ENCODE data around the gene MEIS1. TPM values are rescaled to one million over a fixed set of nuclear protein-coding genes. Genes with fewer than 3 reads are reported as not detected.

MEIS1 gene
- total and polyA plus RNA-seq, 2 experiments from 2014 or later, result 0.16 to 0.28 TPM

DNA sequence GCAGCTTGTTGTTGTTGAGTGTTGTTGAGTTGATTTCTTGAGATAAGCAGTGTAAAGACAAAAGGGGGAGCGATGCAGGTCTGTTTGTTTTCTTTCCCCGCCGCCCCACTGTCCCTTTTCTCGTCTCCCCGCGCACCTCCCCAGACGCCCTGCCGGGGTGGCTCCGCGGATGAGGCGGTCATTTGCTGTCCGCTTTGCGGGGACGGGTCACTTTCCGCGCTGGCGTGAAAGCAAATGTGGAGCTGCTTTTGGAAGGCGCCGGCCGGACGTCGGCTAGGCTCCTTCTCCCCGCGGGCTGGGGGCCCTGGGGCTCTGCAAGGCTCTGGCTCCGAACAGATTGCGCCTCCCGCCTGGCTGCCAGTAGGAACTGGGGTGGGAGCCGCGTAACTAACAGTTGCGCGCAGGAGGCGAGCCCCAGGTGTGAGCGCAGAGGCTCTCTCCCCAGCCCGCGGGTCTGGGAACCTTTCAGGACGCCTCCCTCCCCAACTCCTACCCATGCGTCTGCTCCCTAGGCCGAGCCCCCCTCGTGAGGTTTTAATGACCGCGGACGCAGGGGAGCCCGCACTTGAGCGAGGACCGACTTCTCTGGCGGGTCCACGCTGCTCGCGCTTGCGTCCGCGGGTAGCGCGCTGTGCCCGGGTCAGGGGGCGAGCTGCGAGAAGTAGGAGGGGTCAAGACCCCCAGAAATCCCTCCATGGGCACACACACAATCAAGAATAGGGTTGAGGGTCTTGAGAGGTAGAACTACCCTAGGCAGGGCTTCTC, 146.6 kb downstream of the MEIS1 start:
- Mint-ChIP-seq H3K4me1 (peaks cover 25% of the 10 kb centered on the region), H3K9me3 (peaks cover 4% of the 10 kb centered on the region; the same call in 2 of the 3 replicates), H3K27ac (no peak overlapping the region), H3K4me3 (no peak overlapping the region; the same call in 2 of the 3 replicates), H3K36me3 (ENCODE audit: low read depth) (no peaks in the 10 kb centered on the region), H3K27me3 (ENCODE audit: insufficient read depth, low read depth, poor library complexity) (no peaks in the 10 kb centered on the region)
- peak; percentile 69 for ATAC-seq
- no peaks in the 10 kb centered on the region for H3K36me3 ChIP-seq (ENCODE audit: insufficient read depth)
- peaks cover 99% of the 10 kb centered on the region for H3K27me3 ChIP-seq (ENCODE audit: insufficient read depth)
- H4K20me1 ChIP-seq (replicated peaks; ENCODE audit: insufficient read depth), result peaks cover 11% of the 10 kb centered on the region; the same call in 1 of the 2 replicates
- peak overlapping the region; percentile 89 for H2AFZ ChIP-seq
- TF ChIP-seq, protein P1, sequence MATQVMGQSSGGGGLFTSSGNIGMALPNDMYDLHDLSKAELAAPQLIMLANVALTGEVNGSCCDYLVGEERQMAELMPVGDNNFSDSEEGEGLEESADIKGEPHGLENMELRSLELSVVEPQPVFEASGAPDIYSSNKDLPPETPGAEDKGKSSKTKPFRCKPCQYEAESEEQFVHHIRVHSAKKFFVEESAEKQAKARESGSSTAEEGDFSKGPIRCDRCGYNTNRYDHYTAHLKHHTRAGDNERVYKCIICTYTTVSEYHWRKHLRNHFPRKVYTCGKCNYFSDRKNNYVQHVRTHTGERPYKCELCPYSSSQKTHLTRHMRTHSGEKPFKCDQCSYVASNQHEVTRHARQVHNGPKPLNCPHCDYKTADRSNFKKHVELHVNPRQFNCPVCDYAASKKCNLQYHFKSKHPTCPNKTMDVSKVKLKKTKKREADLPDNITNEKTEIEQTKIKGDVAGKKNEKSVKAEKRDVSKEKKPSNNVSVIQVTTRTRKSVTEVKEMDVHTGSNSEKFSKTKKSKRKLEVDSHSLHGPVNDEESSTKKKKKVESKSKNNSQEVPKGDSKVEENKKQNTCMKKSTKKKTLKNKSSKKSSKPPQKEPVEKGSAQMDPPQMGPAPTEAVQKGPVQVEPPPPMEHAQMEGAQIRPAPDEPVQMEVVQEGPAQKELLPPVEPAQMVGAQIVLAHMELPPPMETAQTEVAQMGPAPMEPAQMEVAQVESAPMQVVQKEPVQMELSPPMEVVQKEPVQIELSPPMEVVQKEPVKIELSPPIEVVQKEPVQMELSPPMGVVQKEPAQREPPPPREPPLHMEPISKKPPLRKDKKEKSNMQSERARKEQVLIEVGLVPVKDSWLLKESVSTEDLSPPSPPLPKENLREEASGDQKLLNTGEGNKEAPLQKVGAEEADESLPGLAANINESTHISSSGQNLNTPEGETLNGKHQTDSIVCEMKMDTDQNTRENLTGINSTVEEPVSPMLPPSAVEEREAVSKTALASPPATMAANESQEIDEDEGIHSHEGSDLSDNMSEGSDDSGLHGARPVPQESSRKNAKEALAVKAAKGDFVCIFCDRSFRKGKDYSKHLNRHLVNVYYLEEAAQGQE (IDR thresholded peaks at IDR 0.05; ENCODE audit: unreplicated experiment), result no peak
- TF ChIP-seq EZH2 (IDR thresholded peaks at IDR 0.05; ENCODE audit: low read depth, unreplicated experiment), result peak; percentile 18
- peaks cover 50% of the 10 kb centered on the region for H3K4me1 ChIP-seq (ENCODE audit: insufficient read depth)
- H3K27ac ChIP-seq (ENCODE audit: low read depth), result no peak overlapping the region
- H3K4me3 ChIP-seq, result peak overlapping the region; percentile 61
- H3K79me2 ChIP-seq (replicated peaks; ENCODE audit: insufficient read depth), result no peaks in the 10 kb centered on the region
- peaks cover 5% of the 10 kb centered on the region; the same call in 1 of the 2 replicates for H3F3A ChIP-seq (replicated peaks; ENCODE audit: low read depth)
- DNase-seq (ENCODE audit: low spot score), result peak; percentile 77
- H3K9me2 ChIP-seq (ENCODE audit: insufficient read depth), result no peaks in the 10 kb centered on the region
- peak overlapping the region; percentile 87 for H3K4me2 ChIP-seq

DNA sequence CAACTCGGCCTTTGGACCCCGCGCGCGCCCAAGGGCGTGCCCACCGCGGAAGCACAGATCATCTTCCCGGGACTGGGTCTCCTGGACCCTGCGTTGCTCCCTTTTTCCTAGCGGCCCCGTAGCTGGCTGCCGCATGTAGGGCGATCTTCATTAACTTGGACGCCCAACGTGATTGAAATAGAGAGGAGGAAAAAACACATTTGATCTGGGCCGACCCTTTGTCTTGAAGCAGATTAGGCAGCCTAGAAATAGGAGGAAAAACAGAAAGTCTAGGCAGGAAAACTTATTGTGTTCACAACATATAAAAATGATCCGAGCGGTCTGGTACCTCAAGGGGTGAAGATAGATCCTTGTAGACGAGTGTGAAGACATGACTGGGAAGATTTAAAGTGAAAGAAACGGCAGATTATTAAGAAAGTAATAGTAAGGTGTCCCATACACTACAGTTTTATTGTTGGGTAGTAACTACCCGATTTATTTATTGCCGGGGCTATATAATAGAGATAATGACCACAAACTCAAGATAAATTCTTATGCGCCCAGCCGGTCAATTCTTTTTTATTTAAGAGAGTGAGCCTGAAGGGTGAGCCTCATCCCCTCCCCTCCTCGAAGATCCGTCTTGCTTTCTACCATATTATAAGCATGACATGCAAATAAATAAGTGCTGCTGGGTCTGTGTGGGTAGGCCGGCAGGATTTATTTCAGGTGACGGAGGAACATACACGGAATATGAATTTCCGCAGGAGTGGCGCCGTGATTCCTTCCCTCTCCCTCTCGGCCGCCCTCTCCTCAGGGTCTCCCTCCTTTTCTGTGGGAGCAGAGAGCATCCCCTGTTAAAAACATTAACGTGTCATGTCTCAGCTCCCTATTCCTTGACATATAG, 147.4 kb downstream of the MEIS1 start:
- peak overlapping the region; percentile 61 for H3K4me3 ChIP-seq
- peaks cover 50% of the 10 kb centered on the region for H3K4me1 ChIP-seq (ENCODE audit: insufficient read depth)
- TF ChIP-seq ZNF331 (CRISPR knock-in tag; IDR thresholded peaks at IDR 0.05; ENCODE audit: low read depth), result no peak
- TF ChIP-seq, protein P1 (IDR thresholded peaks at IDR 0.05; ENCODE audit: unreplicated experiment), result no peak
- TF ChIP-seq EZH2 (IDR thresholded peaks at IDR 0.05; ENCODE audit: low read depth, unreplicated experiment), result peak; percentile 95
- TF ChIP-seq POLR2AphosphoS5 (IDR thresholded peaks at IDR 0.05; ENCODE audit: low read depth), result no peak
- Mint-ChIP-seq H3K9me3 (peaks cover 4% of the 10 kb centered on the region; the same call in 2 of the 3 replicates), H3K4me1 (peaks cover 25% of the 10 kb centered on the region), H3K4me3 (no peak overlapping the region), H3K27ac (no peak overlapping the region), H3K27me3 (ENCODE audit: insufficient read depth, low read depth, poor library complexity) (no peaks in the 10 kb centered on the region), H3K36me3 (ENCODE audit: low read depth) (no peaks in the 10 kb centered on the region)
- ATAC-seq, result peak; percentile 42
- H3K9me2 ChIP-seq (ENCODE audit: insufficient read depth), result no peaks in the 10 kb centered on the region
- H4K20me1 ChIP-seq (replicated peaks; ENCODE audit: insufficient read depth), result peaks cover 11% of the 10 kb centered on the region; the same call in 1 of the 2 replicates
- no peak overlapping the region for H3K27ac ChIP-seq (ENCODE audit: low read depth)
- no peaks in the 10 kb centered on the region for H3K36me3 ChIP-seq (ENCODE audit: insufficient read depth)
- H3K27me3 ChIP-seq (ENCODE audit: insufficient read depth), result peaks cover 94% of the 10 kb centered on the region
- peak overlapping the region; percentile 89; the same call in 1 of the 2 replicates for H2AFZ ChIP-seq
- peaks cover 5% of the 10 kb centered on the region; the same call in 1 of the 2 replicates for H3F3A ChIP-seq (replicated peaks; ENCODE audit: low read depth)
- no peaks in the 10 kb centered on the region for H3K79me2 ChIP-seq (replicated peaks; ENCODE audit: insufficient read depth)
- DNase-seq (ENCODE audit: low spot score), result peak; percentile 57
- H3K4me2 ChIP-seq, result peak overlapping the region; percentile 87
